Keratinocyte (primary cell): ENCODE measurements around the gene WFIKKN1. TPM values are rescaled to one million over a fixed set of nuclear protein-coding genes. Genes with fewer than 3 reads are reported as not detected.

Experiments used
- DNase-seq: peaks from one replicate; pipeline ENCODE4 v3.0.0-alpha.2; 2011; ENCODE audit warnings: low read depth, missing footprints, low spot score
- FAIRE-seq: peaks from 2 replicates; lab custom pipeline; 2011; peaks lifted over from hg19 to GRCh38; lab: Jason Lieb, UNC
- H2AFZ ChIP-seq: 2 replicates; pipeline ENCODE4 v1.6.0; 2012; ENCODE audit warnings: low read length, control low read depth, inconsistent platforms; ENCODE audit not compliant: control insufficient read depth
- H3K27ac ChIP-seq: 2 replicates; pipeline ENCODE4 v1.5.1; 2011; ENCODE audit warnings: low read length; ENCODE audit not compliant: control insufficient read depth, insufficient read depth
- H3K27me3 ChIP-seq: 3 replicates; pipeline ENCODE4 v1.6.0; 2011; ENCODE audit warnings: low read length; ENCODE audit not compliant: control insufficient read depth, insufficient read depth; ENCODE audit errors: extremely low read depth
- H3K36me3 ChIP-seq, 2 experiments: 2 replicates in 1 of 2; 3 replicates in 1 of 2; pipeline ENCODE4 v1.5.1; 2011; ENCODE audit warnings: low read length in 2 of 2, mild to moderate bottlenecking in 1 of 2; ENCODE audit not compliant: control insufficient read depth in 2 of 2, insufficient read depth in 2 of 2; ENCODE audit errors: extremely low read depth in 1 of 2
- H3K4me1 ChIP-seq: 3 replicates; pipeline ENCODE4 v1.5.1; 2011; ENCODE audit warnings: low read length; ENCODE audit not compliant: control insufficient read depth, insufficient read depth; ENCODE audit errors: extremely low read depth
- H3K4me2 ChIP-seq: 3 replicates; pipeline ENCODE4 v1.6.0; 2011; ENCODE audit warnings: low read depth, low read length; ENCODE audit not compliant: control insufficient read depth, insufficient read depth; ENCODE audit errors: extremely low read depth
- H3K4me3 ChIP-seq, 3 experiments: fragments of 200-600 bp in 1 of 3; sonication (generic) in 1 of 3; 2 replicates in 2 of 3; 3 replicates in 1 of 3; pipeline ENCODE4 v1.5.1; 2011 to 2016; ENCODE audit warnings: low read length in 3 of 3, mild to moderate bottlenecking in 3 of 3, control low read depth in 2 of 3, inconsistent platforms in 1 of 3, low read depth in 1 of 3, mixed read lengths in 1 of 3, mixed run types in 1 of 3, moderate library complexity in 1 of 3; ENCODE audit not compliant: control insufficient read depth in 2 of 3, insufficient read depth in 2 of 3; ENCODE audit errors: extremely low read depth in 1 of 3
- H3K79me2 ChIP-seq: 2 replicates; pipeline ENCODE4 v1.6.0; 2012; ENCODE audit warnings: low read length; ENCODE audit not compliant: control insufficient read depth, insufficient read depth
- H3K9ac ChIP-seq: 3 replicates; pipeline ENCODE4 v1.6.0; 2011; ENCODE audit warnings: low read length; ENCODE audit not compliant: control insufficient read depth, insufficient read depth; ENCODE audit errors: extremely low read depth
- H3K9me1 ChIP-seq: 3 replicates; pipeline ENCODE4 v1.6.0; 2011; ENCODE audit warnings: low read length; ENCODE audit not compliant: control insufficient read depth, insufficient read depth; ENCODE audit errors: extremely low read depth
- H3K9me3 ChIP-seq: 2 replicates; pipeline ENCODE4 v1.5.1; 2012; ENCODE audit warnings: low read depth, low read length; ENCODE audit not compliant: control insufficient read depth
- H4K20me1 ChIP-seq: 3 replicates; pipeline ENCODE4 v1.6.0; 2011; ENCODE audit warnings: low read length; ENCODE audit not compliant: control insufficient read depth, insufficient read depth; ENCODE audit errors: extremely low read depth
- EZH2 ChIP-seq: IDR thresholded peaks from one replicate; pipeline ENCODE4 v1.6.1; 2012; ENCODE audit warnings: inconsistent platforms, mild to moderate bottlenecking, low read length, moderate library complexity
- dilution Hi-C: fragments of 300-500 bp; cut with MboI; formaldehyde crosslinking; loops from one replicate; pipeline ENCODE4 v1.7.0; 2020; ENCODE audit warnings: low sequenced_read_pairs; ENCODE audit not compliant: extremely low pct_ligation_motif_present
- polyA plus RNA-seq, 5 experiments: library from polyadenylated mRNA; depleted of rRNA in 3 of 5; stranded (reverse) in 3 of 5; stranded (forward) in 1 of 5; unstranded in 1 of 5; fragments of >200 nt; gene quantifications; 1 replicate in 1 of 5; 2 replicates in 3 of 5; 3 replicates in 1 of 5; pipeline versions ENCODE4 v1.2.1 to v1.2.3, GENCODE V29; 2011 to 2012; ENCODE audit warnings: missing spikeins in 2 of 5, low read depth in 1 of 5, low replicate concordance in 1 of 5
- TF ChIP-seq, protein P1 (sequence below), 3 experiments: IDR thresholded peaks in 1 of 3; conservative IDR thresholded peaks in 1 of 3; optimal IDR thresholded peaks in 1 of 3; 2 replicates in 2 of 3; 3 replicates in 1 of 3; pipeline versions ENCODE3 to v1.5.1; 2011; ENCODE audit warnings: low read length in 3 of 3, mild to moderate bottlenecking in 3 of 3, moderate library complexity in 2 of 3, control low read depth in 1 of 3, inconsistent platforms in 1 of 3; ENCODE audit not compliant: insufficient read depth in 2 of 3; ENCODE audit errors: extremely low read depth in 1 of 3

WFIKKN1 gene
- polyA plus RNA-seq, 1 donor (not counting 4 experiments of a cell fraction or from before 2014, with no cell fraction given) = not detected

DNA sequence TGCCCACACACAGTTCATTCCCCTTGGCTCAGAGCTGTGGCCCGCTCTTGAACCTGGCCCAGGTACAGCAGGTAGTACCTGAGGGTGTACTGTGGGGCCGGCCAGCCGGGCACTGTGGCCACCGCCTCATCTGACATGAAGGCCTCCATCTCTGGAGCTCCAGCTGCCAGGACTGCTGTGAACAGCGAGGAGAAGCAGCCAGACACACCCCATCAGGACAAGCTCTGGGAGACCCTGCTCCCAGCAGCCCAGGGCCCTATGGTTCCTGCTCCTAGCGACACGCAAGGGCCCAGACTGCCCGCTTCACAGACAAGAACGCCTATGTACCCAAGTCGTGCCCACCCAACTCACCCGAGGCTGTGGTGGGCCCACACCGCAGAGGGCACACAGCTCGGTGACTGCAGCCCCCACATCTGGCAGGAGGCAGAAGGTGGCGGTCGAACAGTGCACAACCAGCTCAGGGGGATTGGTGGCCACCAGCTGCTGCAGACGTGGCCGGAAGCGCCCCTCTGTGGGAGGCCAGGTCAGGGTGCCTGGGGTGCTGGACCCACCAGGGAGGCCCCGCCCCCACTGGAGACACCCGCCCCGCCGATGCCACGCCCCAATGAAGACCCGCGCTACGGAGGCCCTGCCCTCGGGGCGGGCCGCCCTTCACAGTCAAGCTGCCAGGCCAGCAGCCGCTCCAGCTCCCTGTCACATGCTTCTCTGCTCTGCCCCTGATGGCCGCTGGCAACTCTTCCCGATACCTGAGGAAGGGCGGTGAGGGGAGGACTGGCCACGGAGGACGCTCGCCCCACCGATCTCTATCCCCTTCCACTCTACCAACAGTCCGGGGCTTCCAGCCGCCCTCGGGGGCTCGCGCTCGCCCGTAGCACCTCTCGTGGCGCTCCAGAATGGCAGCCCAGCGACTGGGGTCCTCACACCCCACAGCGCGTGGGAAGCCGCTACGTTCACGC lies 48.4 kb downstream of the WFIKKN1 start:
- Histone ChIP-seq H3K9me3 (no peaks in the 10 kb centered on the region), H3K9me1 (no peaks in the 10 kb centered on the region), H3K27me3 (no peaks in the 10 kb centered on the region), H4K20me1 (peaks cover 16% of the 10 kb centered on the region), H3K79me2 (peaks cover 30% of the 10 kb centered on the region), H2AFZ (peak overlapping the region; percentile 46), H3K27ac (no peak overlapping the region), H3K36me3 (peaks cover 14 to 21% of the 10 kb centered on the region in 2 experiments), H3K4me3 (peak overlapping the region; percentile 30 to 59 (median 35)), H3K4me1 (peaks cover 48% of the 10 kb centered on the region), H3K4me2 (peak overlapping the region; percentile 64), H3K9ac (peak overlapping the region; percentile 44)
- FAIRE-seq (no peak), DNase-seq (no peak)
- no peak for TF ChIP-seq EZH2
- TF ChIP-seq, protein P1, sequence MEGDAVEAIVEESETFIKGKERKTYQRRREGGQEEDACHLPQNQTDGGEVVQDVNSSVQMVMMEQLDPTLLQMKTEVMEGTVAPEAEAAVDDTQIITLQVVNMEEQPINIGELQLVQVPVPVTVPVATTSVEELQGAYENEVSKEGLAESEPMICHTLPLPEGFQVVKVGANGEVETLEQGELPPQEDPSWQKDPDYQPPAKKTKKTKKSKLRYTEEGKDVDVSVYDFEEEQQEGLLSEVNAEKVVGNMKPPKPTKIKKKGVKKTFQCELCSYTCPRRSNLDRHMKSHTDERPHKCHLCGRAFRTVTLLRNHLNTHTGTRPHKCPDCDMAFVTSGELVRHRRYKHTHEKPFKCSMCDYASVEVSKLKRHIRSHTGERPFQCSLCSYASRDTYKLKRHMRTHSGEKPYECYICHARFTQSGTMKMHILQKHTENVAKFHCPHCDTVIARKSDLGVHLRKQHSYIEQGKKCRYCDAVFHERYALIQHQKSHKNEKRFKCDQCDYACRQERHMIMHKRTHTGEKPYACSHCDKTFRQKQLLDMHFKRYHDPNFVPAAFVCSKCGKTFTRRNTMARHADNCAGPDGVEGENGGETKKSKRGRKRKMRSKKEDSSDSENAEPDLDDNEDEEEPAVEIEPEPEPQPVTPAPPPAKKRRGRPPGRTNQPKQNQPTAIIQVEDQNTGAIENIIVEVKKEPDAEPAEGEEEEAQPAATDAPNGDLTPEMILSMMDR (optimal IDR thresholded peaks at IDR 0.05 in 1 of 3, IDR thresholded peaks at IDR 0.05 in 1 of 3, conservative IDR thresholded peaks at IDR 0.05 in 1 of 3; ENCODE audit: extremely low read depth in 1 of 3, insufficient read depth in 2 of 3, low read length in 3 of 3) = no peak
- dilution Hi-C loops = no loop called here

DNA sequence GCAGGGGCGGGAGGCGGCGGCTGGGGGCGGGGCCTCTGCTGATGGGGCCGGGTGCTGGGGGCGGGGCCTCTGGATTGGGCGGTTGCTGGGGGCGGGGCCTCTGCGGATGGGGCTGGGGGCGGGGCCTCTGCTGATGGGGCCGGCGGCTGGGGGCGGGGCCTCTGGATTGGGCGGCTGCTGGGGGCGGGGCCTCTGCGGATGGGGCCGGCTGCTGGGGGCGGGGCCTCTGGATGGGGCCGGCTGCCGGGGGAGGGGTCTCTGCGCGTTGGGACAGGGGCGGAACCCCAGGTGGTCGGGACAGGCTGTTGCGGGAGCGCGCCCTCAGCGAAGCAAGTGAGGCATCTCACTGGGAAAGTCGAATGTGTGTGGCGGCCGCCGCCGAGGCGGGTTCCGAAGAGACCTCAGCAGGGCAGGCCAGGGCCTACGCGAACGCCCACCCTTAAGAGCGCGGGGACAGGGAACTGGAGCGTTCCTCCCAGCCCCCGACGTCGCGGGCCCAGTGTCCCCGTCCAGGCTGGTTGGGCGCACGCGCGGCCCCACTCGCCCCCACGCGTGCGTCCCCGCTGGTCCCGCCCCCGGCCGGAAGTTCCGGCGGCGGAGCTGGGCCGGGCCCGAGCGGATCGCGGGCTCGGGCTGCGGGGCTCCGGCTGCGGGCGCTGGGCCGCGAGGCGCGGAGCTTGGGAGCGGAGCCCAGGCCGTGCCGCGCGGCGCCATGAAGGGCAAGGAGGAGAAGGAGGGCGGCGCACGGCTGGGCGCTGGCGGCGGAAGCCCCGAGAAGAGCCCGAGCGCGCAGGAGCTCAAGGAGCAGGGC lies 49.2 kb downstream of the WFIKKN1 start, which contains the start of gene STUB1:
Gene STUB1 (plus strand): TSS at position 597 of the 811 bp plus-strand sequence. CDS start 116 bp downstream, at position 713.
- Histone ChIP-seq H3K36me3 (peaks cover 10 to 21% of the 10 kb centered on the region in 2 experiments), H3K27me3 (no peaks in the 10 kb centered on the region), H4K20me1 (peaks cover 16% of the 10 kb centered on the region), H3K4me2 (peak within 1 kb of the TSS; percentile 86), H3K79me2 (peaks cover 31% of the 10 kb centered on the region), H3K9me3 (no peaks in the 10 kb centered on the region), H3K4me3 (peak within 1 kb of the TSS; percentile 56 to 89 (median 88)), H3K4me1 (peaks cover 49% of the 10 kb centered on the region), H3K27ac (peak within 1 kb of the TSS; percentile 64), H3K9me1 (no peaks in the 10 kb centered on the region), H2AFZ (peak within 1 kb of the TSS; percentile 87), H3K9ac (peak within 1 kb of the TSS; percentile 82)
- TF ChIP-seq, protein P1 (optimal IDR thresholded peaks at IDR 0.05 in 1 of 3, IDR thresholded peaks at IDR 0.05 in 1 of 3, conservative IDR thresholded peaks at IDR 0.05 in 1 of 3; ENCODE audit: extremely low read depth in 1 of 3, insufficient read depth in 2 of 3, low read length in 3 of 3) = no peak
- TF ChIP-seq EZH2 = no peak
- DNase-seq (no peak), FAIRE-seq (no peak)
- dilution Hi-C loops = no loop called here
